GM12801 (cell line): ENCODE data around the gene PHLDA2.

Experiments
- CTCF ChIP-seq: IDR thresholded peaks from one replicate; pipeline ENCODE4 v1.5.1; 2011; ENCODE audit warnings: control low read depth; ENCODE audit not compliant: insufficient read length; ENCODE audit errors: extremely low read depth

The PHLDA2 gene

GRCh38 chr11:2898366-2899079 is 30.7 kb downstream of the PHLDA2 start:
- no peak for TF ChIP-seq CTCF

DNA sequence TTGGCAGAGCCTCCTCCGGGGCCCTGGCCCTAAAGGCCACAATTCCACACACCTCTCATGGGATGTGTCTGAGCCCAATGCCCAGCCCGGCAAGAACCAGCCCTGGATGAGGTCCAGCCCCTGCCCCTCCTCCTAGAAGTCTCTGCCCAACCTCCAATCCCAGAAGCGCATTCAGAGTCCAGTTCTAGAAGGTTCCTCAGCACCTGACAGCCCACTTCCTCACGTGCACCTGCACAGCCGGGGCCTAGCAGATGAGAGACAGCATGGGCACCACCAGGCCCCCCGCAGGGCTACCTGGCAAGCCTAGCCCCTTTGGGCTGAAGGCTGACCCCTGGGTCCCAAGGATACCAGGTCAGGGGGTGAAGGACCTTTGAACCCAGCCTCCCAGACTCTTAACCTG is 32.2 kb downstream of the PHLDA2 start:
- no peak for TF ChIP-seq CTCF

GRCh38 chr11:2896047-2896446 is 33.2 kb downstream of the PHLDA2 start:
- TF ChIP-seq CTCF: no peak

- TF ChIP-seq CTCF: no peak
Measured at GRCh38 chr11:2893935-2894334, 35.3 kb downstream of the PHLDA2 start.

DNA sequence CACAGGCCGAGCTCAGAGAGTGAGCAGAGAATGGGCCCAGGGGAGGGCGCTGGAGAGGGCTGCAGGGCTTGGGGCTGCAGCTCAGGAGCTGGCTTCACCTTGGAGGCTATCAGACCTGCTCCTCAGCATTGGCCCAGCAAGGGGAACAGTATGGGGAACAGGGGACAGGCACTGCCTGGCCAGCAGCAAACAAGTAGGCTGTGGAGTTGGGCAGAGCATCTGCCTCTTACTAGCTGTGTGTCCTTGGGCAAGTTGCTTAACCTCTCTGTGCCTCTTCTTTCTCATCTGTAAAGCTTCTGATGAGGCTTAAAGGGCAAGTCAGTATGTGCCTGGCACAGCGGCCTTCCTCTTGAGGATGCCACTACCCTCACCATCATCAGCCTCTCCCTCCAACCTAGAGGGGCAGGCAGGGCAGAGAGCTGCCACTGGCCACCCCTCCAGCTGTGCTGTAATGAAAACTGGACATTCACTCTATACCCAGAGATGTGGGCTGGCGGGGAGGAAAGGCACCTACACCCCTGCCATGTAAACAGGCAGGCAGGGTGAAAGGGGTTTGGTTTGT is 36.2 kb downstream of the PHLDA2 start:
- TF ChIP-seq CTCF: no peak

DNA sequence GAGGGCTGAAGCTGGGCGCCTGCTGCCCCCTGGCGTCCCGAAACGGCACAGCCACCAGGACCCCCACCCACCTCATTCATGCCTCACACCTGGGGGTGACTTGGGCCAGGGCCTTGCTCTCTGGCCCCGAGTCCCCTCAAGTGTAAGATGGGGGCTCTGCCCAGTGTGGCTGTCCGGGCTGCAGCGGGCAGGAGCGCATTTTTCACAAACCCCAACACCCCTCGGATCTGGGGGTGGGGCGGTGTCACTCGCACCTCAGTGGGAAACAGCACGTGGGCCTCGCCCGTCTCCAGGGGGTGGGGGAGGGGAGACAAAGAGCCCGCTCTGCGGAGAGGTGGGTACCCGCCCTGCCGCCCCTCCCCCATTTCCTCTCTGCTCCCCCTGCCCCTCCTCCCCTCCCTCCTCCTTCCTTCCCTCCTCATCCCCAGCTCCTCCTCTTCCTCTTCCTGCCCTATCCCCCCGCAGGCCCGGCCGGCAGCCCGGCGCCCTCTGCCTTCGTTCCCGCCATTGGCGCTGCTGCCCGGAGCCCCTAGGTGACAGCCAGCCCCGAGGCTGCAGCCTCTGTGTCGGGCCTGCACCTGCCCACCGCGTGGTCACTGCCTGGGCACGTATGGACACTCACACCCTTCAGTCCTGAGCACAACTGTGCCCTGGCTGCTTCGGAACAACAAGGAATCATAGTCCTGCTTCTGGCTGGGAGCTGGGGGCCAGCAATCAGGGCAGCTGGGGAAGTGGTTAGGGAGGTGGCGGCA is 36.8 kb downstream of the PHLDA2 start:
- no peak for TF ChIP-seq CTCF

GRCh38 chr11:2891326-2892214 is 37.6 kb downstream of the PHLDA2 start:
- no peak for TF ChIP-seq CTCF
